ENCODE data around the gene PCDHGA8.

GRCh38 chr5:141366016-141366896 lies 26.2 kb upstream of the PCDHGA8 start:
- TF ChIP-seq POLR2A (IDR thresholded peaks at IDR 0.05): no peak
- TF ChIP-seq, protein P1, sequence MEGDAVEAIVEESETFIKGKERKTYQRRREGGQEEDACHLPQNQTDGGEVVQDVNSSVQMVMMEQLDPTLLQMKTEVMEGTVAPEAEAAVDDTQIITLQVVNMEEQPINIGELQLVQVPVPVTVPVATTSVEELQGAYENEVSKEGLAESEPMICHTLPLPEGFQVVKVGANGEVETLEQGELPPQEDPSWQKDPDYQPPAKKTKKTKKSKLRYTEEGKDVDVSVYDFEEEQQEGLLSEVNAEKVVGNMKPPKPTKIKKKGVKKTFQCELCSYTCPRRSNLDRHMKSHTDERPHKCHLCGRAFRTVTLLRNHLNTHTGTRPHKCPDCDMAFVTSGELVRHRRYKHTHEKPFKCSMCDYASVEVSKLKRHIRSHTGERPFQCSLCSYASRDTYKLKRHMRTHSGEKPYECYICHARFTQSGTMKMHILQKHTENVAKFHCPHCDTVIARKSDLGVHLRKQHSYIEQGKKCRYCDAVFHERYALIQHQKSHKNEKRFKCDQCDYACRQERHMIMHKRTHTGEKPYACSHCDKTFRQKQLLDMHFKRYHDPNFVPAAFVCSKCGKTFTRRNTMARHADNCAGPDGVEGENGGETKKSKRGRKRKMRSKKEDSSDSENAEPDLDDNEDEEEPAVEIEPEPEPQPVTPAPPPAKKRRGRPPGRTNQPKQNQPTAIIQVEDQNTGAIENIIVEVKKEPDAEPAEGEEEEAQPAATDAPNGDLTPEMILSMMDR (IDR thresholded peaks at IDR 0.05): no peak

Measured in uterus (tissue), 2 donors.